Measurements from ENCODE around the gene SYT15.
"Not testable (repeated sequence)": the region's sequence is repeated elsewhere in the genome, so short reads cannot be mapped to it uniquely, and the experiment has no call there.

Gene SYT15

GRCh38 chr10:46634698-46635097 is 55.8 kb downstream of the SYT15 start:
- H3K27me3 ChIP-seq (ENCODE audit: control insufficient read depth, insufficient read depth, low read length); H3K9me3 ChIP-seq (ENCODE audit: control insufficient read depth, low read length); H3K9ac ChIP-seq (ENCODE audit: low read length); H3K4me3 ChIP-seq (ENCODE audit: low read length); H3K36me3 ChIP-seq (ENCODE audit: control insufficient read depth, insufficient read depth, low read length); H3K4me1 ChIP-seq (ENCODE audit: control insufficient read depth, insufficient read depth, low read length): not testable (repeated sequence)

DNA sequence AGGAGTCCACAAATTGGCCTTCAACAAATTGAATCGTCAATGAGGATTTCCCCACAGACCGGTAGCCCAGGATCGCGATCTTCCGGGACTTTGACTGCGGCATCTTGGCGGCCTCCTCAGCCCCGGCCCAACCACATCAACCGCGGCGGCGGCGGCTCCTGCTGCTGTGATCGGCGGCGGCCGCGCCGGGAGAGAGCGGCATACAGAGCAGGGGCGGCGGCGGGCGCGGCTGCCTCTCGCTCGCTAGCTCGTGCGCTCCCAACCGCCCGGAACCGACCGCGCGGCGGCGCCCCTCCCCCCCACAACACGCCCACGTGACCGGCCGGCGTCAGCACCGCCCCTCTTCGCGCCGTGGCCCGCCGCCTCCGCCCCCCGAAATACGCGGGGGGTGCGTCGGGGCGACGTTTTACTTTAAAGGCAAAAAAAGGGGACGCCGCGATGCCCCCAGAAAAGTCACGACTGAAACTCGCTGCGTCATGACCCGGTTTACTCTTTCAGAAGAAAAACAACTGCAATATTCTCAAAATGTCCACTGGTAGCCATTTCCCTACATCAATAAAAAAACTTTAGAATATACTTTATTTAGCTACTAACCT is 56.5 kb downstream of the SYT15 start:
- H3K9ac ChIP-seq (ENCODE audit: low read length); H3K4me1 ChIP-seq (ENCODE audit: control insufficient read depth, insufficient read depth, low read length); H3K27me3 ChIP-seq (ENCODE audit: control insufficient read depth, insufficient read depth, low read length); H3K36me3 ChIP-seq (ENCODE audit: control insufficient read depth, insufficient read depth, low read length); H3K4me3 ChIP-seq (ENCODE audit: low read length); H3K9me3 ChIP-seq (ENCODE audit: control insufficient read depth, low read length): not testable (repeated sequence)

DNA sequence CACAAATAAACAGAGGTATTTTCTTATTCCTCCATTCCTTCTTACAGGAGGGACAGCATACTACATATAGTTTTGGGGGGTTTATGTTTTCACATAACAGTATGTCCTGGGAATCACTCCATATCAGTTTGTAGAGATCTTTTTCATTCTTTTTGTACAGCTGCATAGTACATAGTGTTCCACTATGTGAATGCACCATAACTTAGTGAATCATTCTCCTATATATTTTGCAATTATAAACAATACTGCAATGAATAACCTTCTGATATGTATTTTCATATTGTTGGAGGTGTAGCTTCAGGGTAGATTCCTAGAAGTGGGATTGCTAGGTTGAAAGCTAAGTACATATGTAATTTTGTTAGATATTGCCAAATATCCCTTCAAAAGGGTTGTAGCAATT is 61.1 kb downstream of the SYT15 start:
- H3K9me3 ChIP-seq (ENCODE audit: control insufficient read depth, low read length): not testable (repeated sequence)

More for the DNA sequence above, 61.1 kb downstream of the SYT15 start:
- not testable (repeated sequence) for H3K36me3 ChIP-seq (ENCODE audit: control insufficient read depth, insufficient read depth, low read length); H3K4me1 ChIP-seq (ENCODE audit: control insufficient read depth, insufficient read depth, low read length); H3K9ac ChIP-seq (ENCODE audit: low read length); H3K4me3 ChIP-seq (ENCODE audit: low read length); H3K27me3 ChIP-seq (ENCODE audit: control insufficient read depth, insufficient read depth, low read length)

Measured in mucosa of stomach (tissue), 1 donor.